Osteoblast (primary cell): Measurements from ENCODE around the gene PLK5. TPM values are rescaled to one million over a fixed set of nuclear protein-coding genes. Genes with fewer than 3 reads are reported as not detected.
"Not testable (repeated sequence)": the region's sequence is repeated elsewhere in the genome, so short reads cannot be mapped to it uniquely, and the experiment has no call there.

Experiments used
- DNase-seq: peaks from one replicate; pipeline ENCODE4 v3.0.0; 2011; ENCODE audit warnings: low spot score, mixed read lengths; ENCODE audit not compliant: insufficient read length; ENCODE audit errors: missing footprints
- H2AFZ ChIP-seq: 2 replicates; pipeline ENCODE4 v1.6.0; 2011; ENCODE audit warnings: mild to moderate bottlenecking, low read length
- H3K27ac ChIP-seq: 2 replicates; pipeline ENCODE4 v1.5.1; 2011; ENCODE audit warnings: mild to moderate bottlenecking, low read depth, low read length, moderate library complexity
- H3K27me3 ChIP-seq: 2 replicates; pipeline ENCODE4 v1.6.0; 2012; ENCODE audit warnings: mild to moderate bottlenecking, control low read depth, inconsistent platforms, low read length, moderate library complexity; ENCODE audit not compliant: insufficient read depth
- H3K36me3 ChIP-seq: 2 replicates; pipeline ENCODE4 v1.5.1; 2011; ENCODE audit warnings: mild to moderate bottlenecking, low read length, control low read depth, moderate library complexity; ENCODE audit not compliant: insufficient read depth
- H3K4me1 ChIP-seq: 2 replicates; pipeline ENCODE4 v1.5.1; 2011; ENCODE audit warnings: mild to moderate bottlenecking, low read length, control low read depth, moderate library complexity; ENCODE audit not compliant: insufficient read depth
- H3K4me2 ChIP-seq: 2 replicates; pipeline ENCODE4 v1.6.0; 2011; ENCODE audit warnings: mild to moderate bottlenecking, low read length; ENCODE audit not compliant: insufficient read depth
- H3K4me3 ChIP-seq: fragments of 200-600 bp; sonication (generic); 3 replicates; pipeline ENCODE4 v1.5.1; 2012; ENCODE audit warnings: mild to moderate bottlenecking, low read length, inconsistent platforms; ENCODE audit not compliant: insufficient read depth
- H3K79me2 ChIP-seq: 2 replicates; pipeline ENCODE4 v1.6.0; 2012; ENCODE audit warnings: mild to moderate bottlenecking, low read length, control low read depth, inconsistent platforms; ENCODE audit not compliant: insufficient read depth
- H3K9me3 ChIP-seq: 2 replicates; pipeline ENCODE4 v1.5.1; 2011; ENCODE audit warnings: low read depth, low read length, control low read depth
- H4K20me1 ChIP-seq: 2 replicates; pipeline ENCODE4 v1.6.0; 2012; ENCODE audit warnings: mild to moderate bottlenecking, low read length, control low read depth; ENCODE audit not compliant: insufficient read depth
- CTCF ChIP-seq: IDR thresholded peaks from 2 replicates; pipeline ENCODE4 v1.5.1; 2011; ENCODE audit warnings: mild to moderate bottlenecking, low read depth, low read length, moderate library complexity; ENCODE audit errors: extremely low read depth
- total RNA-seq: library from RNA; depleted of rRNA; stranded (reverse); fragments of >200 nt; gene quantifications from 2 replicates; pipeline ENCODE4 v1.2.3, GENCODE V29; 2012

Gene PLK5
- total RNA-seq, 1 donor = under 0.01 TPM

DNA sequence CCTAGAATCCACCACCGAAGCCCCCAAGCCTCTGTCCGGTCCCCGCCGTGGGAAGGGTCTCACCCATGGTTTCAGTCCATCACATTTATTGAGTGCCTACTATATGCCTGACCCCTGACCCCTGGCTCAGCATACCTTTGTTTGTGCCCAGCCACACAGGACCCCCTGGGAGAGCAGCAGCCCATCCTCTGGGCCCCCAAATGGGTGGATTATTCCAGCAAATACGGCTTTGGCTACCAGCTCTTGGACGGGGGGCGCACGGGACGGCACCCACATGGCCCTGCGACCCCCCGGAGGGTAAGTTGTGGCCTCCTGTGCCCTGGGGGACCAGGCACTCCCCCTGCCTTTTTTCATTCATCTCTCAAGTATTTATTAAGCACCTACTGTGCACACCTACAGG lies 7.7 kb downstream of the PLK5 start:
- no peak for TF ChIP-seq CTCF
- DNase-seq = peak; percentile 81
- no peaks in the 10 kb centered on the region for H3K79me2 ChIP-seq

GRCh38 chr19:1532003-1532402 lies 8.1 kb downstream of the PLK5 start:
- no peaks in the 10 kb centered on the region for H3K27me3 ChIP-seq
- no peak for DNase-seq
- no peak overlapping the region for H3K4me2 ChIP-seq
- no peaks in the 10 kb centered on the region for H3K9me3 ChIP-seq
- no peaks in the 10 kb centered on the region for H3K36me3 ChIP-seq
- no peak overlapping the region for H3K27ac ChIP-seq
- H3K79me2 ChIP-seq = no peaks in the 10 kb centered on the region
- no peak overlapping the region for H3K4me3 ChIP-seq
- H4K20me1 ChIP-seq = no peaks in the 10 kb centered on the region
- TF ChIP-seq CTCF = no peak
- no peaks in the 10 kb centered on the region for H3K4me1 ChIP-seq
- no peak overlapping the region for H2AFZ ChIP-seq

More for the DNA sequence above, 7.7 kb downstream of the PLK5 start:
- no peak overlapping the region for H2AFZ ChIP-seq
- H3K27ac ChIP-seq = no peak overlapping the region
- no peak overlapping the region for H3K4me2 ChIP-seq
- no peaks in the 10 kb centered on the region for H3K36me3 ChIP-seq
- no peaks in the 10 kb centered on the region for H3K9me3 ChIP-seq
- no peaks in the 10 kb centered on the region for H4K20me1 ChIP-seq
- no peaks in the 10 kb centered on the region for H3K27me3 ChIP-seq
- no peaks in the 10 kb centered on the region for H3K4me1 ChIP-seq
- no peak overlapping the region for H3K4me3 ChIP-seq

GRCh38 chr19:1533510-1534150 lies 9.8 kb downstream of the PLK5 start:
- no peak for TF ChIP-seq CTCF
- Histone ChIP-seq H3K4me1 (no peaks in the 10 kb centered on the region), H3K4me3 (no peak overlapping the region), H3K79me2 (no peaks in the 10 kb centered on the region), H2AFZ (no peak overlapping the region), H3K4me2 (no peak overlapping the region), H3K9me3 (no peaks in the 10 kb centered on the region), H3K27me3 (no peaks in the 10 kb centered on the region), H3K27ac (no peak overlapping the region), H4K20me1 (no peaks in the 10 kb centered on the region), H3K36me3 (no peaks in the 10 kb centered on the region)
- DNase-seq = peak; percentile 69

DNA sequence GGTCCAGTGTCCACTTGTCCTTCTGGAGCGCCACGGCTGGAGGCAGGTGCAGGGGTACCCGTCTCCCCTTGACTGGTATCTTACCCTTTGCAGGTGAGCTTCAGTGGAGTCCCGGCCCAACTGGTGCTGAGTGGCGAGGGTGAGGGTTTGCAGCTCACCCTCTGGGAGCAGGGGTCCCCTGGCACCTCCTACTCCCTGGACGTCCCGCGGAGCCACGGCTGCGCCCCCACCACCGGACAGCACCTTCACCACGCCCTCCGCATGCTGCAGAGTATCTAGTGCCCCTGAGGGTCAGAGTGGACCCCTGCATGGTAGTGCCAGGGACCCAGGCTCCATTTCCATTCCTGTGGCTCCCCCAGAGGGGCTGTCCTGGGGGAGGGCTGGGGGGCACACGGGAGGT lies 11.1 kb downstream of the PLK5 start:
- TF ChIP-seq CTCF = no peak
- no peak overlapping the region for H3K4me3 ChIP-seq
- no peaks in the 10 kb centered on the region for H4K20me1 ChIP-seq
- peak; percentile 63 for DNase-seq
- H3K27me3 ChIP-seq = no peaks in the 10 kb centered on the region
- no peak overlapping the region for H2AFZ ChIP-seq
- no peak overlapping the region for H3K4me2 ChIP-seq
- no peak overlapping the region for H3K27ac ChIP-seq
- no peaks in the 10 kb centered on the region for H3K9me3 ChIP-seq
- H3K36me3 ChIP-seq = no peaks in the 10 kb centered on the region
- no peaks in the 10 kb centered on the region for H3K4me1 ChIP-seq
- no peaks in the 10 kb centered on the region for H3K79me2 ChIP-seq

DNA sequence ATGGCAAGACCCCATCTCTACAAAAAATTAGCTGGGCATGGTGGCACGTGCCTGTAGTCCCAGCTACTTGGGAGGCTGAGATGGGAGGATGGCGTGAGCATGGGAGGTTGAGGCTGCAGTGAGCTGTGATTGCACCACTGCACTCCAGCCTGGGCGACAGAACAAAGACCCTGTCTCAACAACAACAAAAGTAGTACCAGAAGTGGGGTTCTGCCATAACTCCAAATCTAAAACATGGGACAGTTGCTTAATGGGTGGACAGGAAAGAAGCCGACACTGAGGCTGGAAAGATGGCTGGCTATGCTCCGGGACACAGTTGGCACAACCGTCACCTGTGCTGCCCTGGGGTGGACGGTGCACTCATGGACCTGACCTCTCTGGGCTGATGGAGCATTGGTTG lies 11.8 kb downstream of the PLK5 start:
- not testable (repeated sequence) for H3K27ac ChIP-seq, H3K27me3 ChIP-seq, H3K9me3 ChIP-seq, H2AFZ ChIP-seq, H3K79me2 ChIP-seq, H3K4me2 ChIP-seq, DNase-seq, H3K36me3 ChIP-seq, H3K4me3 ChIP-seq, H3K4me1 ChIP-seq, H4K20me1 ChIP-seq
